Omental fat pad (tissue), 4 donors: ENCODE data around the gene GBP5. TPM values are rescaled to one million over a fixed set of nuclear protein-coding genes. Genes with fewer than 3 reads are reported as not detected.
"Not testable (repeated sequence)": the region's sequence is repeated elsewhere in the genome, so short reads cannot be mapped to it uniquely, and the experiment has no call there.

Source experiments
- ATAC-seq: fragments of 150-250 bp; one replicate; pipeline ENCODE4 v1.9.1; 2016; ENCODE audit warnings: mild to moderate bottlenecking, moderate library complexity; ENCODE audit not compliant: low FRiP score
- DNase-seq: peaks from one replicate; pipeline ENCODE4 v3.0.0-alpha.2; 2019; ENCODE audit warnings: low spot score
- total RNA-seq, 4 donors: library from RNA; depleted of rRNA; stranded (reverse); fragments of >200 nt; gene quantifications; one replicate each; pipeline ENCODE4 v1.1.0, GENCODE V29; 2016
- TF ChIP-seq, protein P1 (sequence below), 3 donors: fragments of 450-650 bp; IDR thresholded peaks; one replicate each; pipeline ENCODE4 v1.5.1; 2016 to 2017; ENCODE audit warnings: antibody characterized with exemption in 3 of 3, mild to moderate bottlenecking in 3 of 3, moderate library complexity in 2 of 3

GBP5 gene
- total RNA-seq, 4 donors from 2014 or later: 2.4 to 9.1 (median 6.6) TPM

DNA sequence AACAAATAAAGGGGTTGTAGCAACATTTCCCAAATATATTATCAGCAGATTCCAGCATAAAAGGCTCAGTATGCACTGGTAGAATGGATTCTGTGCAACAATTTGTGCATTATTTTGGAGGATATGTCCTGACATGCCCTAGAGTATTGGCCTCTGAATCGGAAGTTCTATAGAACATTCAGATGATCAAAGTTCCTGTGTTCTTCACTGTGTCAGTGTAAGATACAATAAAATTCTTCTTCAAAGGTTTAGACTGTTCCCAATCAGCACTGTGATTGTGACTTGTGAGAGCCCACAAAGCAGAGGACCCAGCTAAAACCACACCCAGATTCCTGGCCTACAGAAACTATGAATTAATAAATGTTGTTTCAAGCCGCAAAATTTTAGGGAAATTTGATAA, 33.6 kb upstream of the GBP5 start:
- ATAC-seq: no peak
- TF ChIP-seq, protein P1, sequence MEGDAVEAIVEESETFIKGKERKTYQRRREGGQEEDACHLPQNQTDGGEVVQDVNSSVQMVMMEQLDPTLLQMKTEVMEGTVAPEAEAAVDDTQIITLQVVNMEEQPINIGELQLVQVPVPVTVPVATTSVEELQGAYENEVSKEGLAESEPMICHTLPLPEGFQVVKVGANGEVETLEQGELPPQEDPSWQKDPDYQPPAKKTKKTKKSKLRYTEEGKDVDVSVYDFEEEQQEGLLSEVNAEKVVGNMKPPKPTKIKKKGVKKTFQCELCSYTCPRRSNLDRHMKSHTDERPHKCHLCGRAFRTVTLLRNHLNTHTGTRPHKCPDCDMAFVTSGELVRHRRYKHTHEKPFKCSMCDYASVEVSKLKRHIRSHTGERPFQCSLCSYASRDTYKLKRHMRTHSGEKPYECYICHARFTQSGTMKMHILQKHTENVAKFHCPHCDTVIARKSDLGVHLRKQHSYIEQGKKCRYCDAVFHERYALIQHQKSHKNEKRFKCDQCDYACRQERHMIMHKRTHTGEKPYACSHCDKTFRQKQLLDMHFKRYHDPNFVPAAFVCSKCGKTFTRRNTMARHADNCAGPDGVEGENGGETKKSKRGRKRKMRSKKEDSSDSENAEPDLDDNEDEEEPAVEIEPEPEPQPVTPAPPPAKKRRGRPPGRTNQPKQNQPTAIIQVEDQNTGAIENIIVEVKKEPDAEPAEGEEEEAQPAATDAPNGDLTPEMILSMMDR (IDR thresholded peaks at IDR 0.05): no peak
- DNase-seq: no peak

- no peak for DNase-seq
- ATAC-seq: no peak
- TF ChIP-seq, protein P1 (IDR thresholded peaks at IDR 0.05): no peak
These were observed 32.8 kb upstream of the GBP5 start for GRCh38 chr1:89305493-89305892.

- TF ChIP-seq, protein P1 (IDR thresholded peaks at IDR 0.05): no peak
- ATAC-seq (no peak), DNase-seq (no peak)
These were observed 32.0 kb upstream of the GBP5 start for GRCh38 chr1:89304572-89305230.

DNA sequence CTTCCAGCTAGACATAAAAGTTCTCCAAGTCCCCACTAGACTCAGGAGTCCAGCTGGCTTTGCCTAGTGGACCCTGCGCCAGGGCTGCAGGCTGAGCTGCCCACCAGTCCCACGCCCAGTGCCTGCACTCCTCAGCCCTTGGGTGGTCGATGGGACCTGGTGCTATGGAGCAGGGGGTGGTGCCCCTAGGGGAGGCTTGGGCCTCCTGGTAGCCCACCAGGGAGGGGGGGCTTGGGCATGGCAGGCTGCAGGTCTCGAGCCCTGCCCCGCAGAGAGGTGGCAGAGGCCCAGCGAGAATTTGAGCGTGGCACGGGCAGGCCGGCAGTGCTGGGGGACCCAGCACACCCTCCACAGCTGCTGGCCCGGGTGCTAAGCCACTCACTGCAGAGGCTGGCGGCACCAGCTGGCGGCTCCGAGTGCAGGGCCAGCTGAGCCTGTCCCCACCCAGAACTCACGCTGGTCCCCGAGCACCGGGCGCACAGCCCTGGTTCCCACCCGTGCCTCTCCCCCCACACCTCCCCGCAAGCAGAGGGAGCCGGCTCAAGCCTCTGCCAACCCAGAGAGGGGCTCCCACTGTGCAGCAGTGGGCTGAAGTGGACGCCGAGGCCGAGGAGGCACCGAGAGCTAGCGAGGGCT, 30.2 kb upstream of the GBP5 start:
- no peak for DNase-seq
- ATAC-seq: no peak
- TF ChIP-seq, protein P1 (IDR thresholded peaks at IDR 0.05): no peak

DNA sequence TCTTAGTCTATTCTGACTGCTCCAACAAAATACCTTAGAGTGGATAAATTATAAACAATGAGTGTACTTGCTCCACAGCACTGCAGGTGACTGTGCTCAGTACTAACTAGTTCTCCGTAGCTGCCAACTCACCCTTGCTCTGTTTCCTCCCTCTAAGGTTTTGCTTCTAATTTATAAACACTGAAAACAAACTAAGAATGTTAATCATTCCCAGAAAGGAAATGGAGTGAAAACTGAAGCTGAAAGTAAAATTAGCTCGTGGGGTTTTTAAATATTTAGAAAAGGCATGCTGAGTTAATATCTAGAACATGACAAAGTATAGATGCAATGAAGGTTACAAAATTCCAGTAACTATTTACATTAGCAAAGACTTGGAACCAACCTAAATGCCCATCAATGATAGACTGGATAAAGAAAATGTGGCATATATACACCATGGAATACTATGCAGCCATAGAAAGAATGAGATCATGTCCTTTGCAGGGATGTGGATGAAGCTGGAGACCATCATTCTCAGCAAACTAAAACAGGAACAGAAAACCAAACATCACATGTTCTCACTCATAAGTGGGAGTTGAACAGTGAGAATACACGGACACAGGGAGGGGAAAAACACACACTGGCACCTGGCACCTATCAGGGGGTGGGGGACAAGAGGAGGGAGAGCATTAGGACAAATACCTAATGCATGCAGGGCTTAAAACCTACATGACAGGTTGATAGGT, 27.2 kb upstream of the GBP5 start:
- DNase-seq, ATAC-seq: not testable (repeated sequence)

DNA sequence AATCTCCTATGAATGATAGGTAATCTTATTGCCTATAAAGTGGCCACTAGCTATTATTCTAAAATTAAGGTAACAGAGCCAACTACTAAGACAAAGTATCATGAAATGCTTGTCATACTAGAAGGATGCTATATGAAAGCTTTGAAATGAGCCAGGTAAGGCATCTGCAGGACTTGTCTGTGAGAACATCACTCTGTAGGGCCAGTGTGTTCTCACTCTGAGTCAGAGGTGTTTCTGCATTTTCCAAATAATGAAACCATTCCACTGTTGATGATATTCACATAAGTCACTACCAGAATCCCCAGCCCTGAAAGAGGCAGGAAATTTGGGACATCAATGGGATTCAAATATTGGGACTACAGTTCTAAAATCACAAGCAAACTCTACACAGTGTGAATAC, 25.8 kb upstream of the GBP5 start:
- no peak for DNase-seq
- ATAC-seq: no peak
- TF ChIP-seq, protein P1 (IDR thresholded peaks at IDR 0.05): no peak

DNA sequence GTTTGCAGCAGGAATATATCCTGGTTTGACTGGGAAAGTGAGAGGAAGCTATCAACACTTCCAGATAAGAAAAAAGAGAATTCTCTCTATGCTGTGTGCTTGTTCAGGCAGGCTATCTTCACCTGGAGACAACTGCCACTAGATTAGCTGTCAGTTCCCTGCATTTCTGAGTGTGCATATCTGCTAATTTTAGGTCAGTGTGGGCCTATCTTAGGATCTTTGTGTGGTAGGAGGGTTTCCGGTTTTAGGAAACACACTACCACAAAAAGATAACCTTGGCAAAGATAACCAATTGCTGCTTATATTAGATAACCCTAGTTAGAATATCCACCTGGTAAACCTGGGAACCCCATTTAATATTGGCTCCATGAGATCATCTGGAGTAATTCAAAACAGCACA, 22.5 kb upstream of the GBP5 start:
- ATAC-seq (no peak), DNase-seq (no peak)

More for the DNA sequence above, 22.5 kb upstream of the GBP5 start:
- TF ChIP-seq, protein P1 (IDR thresholded peaks at IDR 0.05): no peak
